Adrenal gland (tissue), 5 donors: ENCODE measurements around the gene GALNT18.

Experiments used
- CTCF ChIP-seq, 6 experiments: fragments of 450-650 bp in 4 of 6; fragments of 200-600 bp in 2 of 6; sonication (generic) in 1 of 6; IDR thresholded peaks; 1 replicate in 5 of 6; 2 replicates in 1 of 6; pipeline versions ENCODE4 v1.5.1 to v1.8.0; 2016 to 2021; ENCODE audit warnings: antibody characterized with exemption in 6 of 6, mild to moderate bottlenecking in 2 of 6, moderate library complexity in 1 of 6
- POLR2A ChIP-seq, 2 donors: fragments of 450-650 bp; IDR thresholded peaks; one replicate each; pipeline ENCODE4 v1.6.1; 2017; ENCODE audit warnings: antibody characterized with exemption in 2 of 2, mild to moderate bottlenecking in 2 of 2, moderate library complexity in 1 of 2
- donor health status: DM: no; HTN: no; CAD: no.

GRCh38 chr11:11425806-11426205, 196.0 kb downstream of the GALNT18 start:
- TF ChIP-seq CTCF (IDR thresholded peaks at IDR 0.05) (no peak), POLR2A (IDR thresholded peaks at IDR 0.05) (no peak)
